Measurements from ENCODE around the gene ZNF821. TPM values are rescaled to one million over a fixed set of nuclear protein-coding genes. Genes with fewer than 3 reads are reported as not detected.

ZNF821 gene, protein sequence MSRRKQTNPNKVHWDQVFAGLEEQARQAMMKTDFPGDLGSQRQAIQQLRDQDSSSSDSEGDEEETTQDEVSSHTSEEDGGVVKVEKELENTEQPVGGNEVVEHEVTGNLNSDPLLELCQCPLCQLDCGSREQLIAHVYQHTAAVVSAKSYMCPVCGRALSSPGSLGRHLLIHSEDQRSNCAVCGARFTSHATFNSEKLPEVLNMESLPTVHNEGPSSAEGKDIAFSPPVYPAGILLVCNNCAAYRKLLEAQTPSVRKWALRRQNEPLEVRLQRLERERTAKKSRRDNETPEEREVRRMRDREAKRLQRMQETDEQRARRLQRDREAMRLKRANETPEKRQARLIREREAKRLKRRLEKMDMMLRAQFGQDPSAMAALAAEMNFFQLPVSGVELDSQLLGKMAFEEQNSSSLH
- total RNA-seq (1 to 10 TPM; 3.1 to 6.1 (median 4.3) TPM), polyA plus RNA-seq (1 to 10 TPM in 2 of 3 donors, under 1 TPM in 1; 0.87 to 4.7 (median 3.0) TPM)
- long read RNA-seq, donor 1, transcript ZNF821-202 (8 exons, 2,000 nt): major isoform, 5 of 11 reads
- long read RNA-seq, donor 1, partial matches to known transcripts: 1 of 11 reads
- long read RNA-seq, donor 1, other reads (novel, unspliced or antisense): 4 of 11 reads
- long read RNA-seq, donor 2, partial matches to known transcripts: 0 of 15 reads
- long read RNA-seq, donor 2, other reads (novel, unspliced or antisense): 9 of 15 reads

DNA sequence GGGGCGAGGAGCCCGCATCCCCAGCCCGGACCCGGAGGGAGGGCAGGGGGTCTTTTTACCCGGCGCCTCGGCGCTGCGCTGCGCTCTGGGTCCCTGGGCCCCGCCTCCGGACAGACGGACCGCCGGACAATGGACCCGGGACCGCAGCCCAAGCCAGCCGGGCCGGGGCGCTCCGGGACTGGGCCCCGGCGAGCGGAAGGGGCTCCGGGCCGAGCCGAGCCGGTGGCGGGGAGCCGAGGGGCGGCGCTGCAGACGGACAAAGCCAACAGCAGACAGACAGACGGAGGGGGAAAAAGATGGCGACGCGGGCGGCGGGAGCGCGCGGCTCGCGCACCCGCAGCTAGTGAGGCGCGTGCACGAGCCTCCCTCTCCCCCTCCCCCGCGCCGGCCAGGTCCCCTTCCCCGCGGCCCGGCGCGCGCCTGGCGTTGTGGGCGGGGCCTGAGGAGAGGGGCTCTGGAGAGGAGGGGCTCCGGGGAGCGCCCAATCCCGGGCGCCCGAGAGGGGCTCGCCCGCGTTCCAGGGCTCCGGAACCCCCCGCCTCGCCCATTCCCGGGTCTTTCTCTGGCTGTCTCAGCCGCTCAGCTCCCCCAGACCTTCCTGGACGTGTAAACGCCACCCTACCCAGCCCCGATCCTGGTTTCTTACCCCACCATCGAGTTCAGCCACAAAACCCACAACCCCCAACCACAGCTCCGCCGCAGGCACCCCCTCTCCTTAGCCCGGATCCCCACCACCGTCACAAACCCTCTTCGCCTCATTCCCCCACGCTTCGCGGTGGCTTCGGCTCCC is at the start of gene ZNF821:
TSS of gene ZNF821 (minus strand) at position 334 of the 790 bp plus-strand sequence. CDS start 4,236 bp downstream, outside the sequence.
- peak; percentile 49 for TF ChIP-seq CTCF (IDR thresholded peaks at IDR 0.05)
- Histone ChIP-seq H3K9me3 (no peaks in the 10 kb centered on the region), H3K4me3 (peak within 1 kb of the TSS; percentile 93), H3K36me3 (ENCODE audit: insufficient read depth in 1 of 2, low read depth in 1 of 2) (peaks cover 0 to 26% of the 10 kb centered on the region in 2 donors), H3K27me3 (ENCODE audit: insufficient read depth in 3 of 3, low read length in 2 of 3) (no peaks in the 10 kb centered on the region), H3K27ac (peak within 1 kb of the TSS; percentile 88), H3K4me1 (no peaks in the 10 kb centered on the region)
- DNase-seq (peak; percentile 84 to 86), ATAC-seq (peak; percentile 91 to 92 (median 91))
- intact Hi-C loops (cut with DNase I): loop anchor here (5.0 to 10.0 kb wide), 4 partner anchors 37 to 81 kb away; partner anchors contain the start of genes AP1G1 (in 1 of the 2) and ATXN1L (in 1 of the 2)
- 0 to 1% (median 0%) methylated on average over 37 to 85 of the region's 85 CpGs for WGBS, 3 donors

DNA sequence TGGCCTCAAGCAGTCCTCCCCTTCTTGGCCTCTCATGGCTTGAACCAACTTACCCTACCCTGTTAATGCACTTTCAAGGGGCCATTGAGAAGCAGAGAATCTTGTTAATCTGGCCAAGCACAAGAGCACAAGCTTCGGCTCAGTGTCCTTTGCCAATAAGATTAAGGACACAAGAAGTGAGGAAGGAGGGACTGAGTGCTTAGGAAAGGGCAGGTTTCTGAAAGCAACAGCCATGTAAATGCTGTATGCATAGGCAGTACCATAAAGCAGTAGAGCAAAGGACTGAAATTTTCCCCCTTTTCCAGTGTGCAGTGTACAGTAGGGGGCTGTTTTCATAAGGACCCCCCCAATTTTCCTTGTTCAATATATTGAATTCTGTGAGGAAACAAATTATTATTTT is 49.0 kb upstream of the ZNF821 start:
- no peak for TF ChIP-seq CTCF (IDR thresholded peaks at IDR 0.05)
- Histone ChIP-seq H3K4me1 (peaks cover 38% of the 10 kb centered on the region), H3K36me3 (ENCODE audit: insufficient read depth in 1 of 2, low read depth in 1 of 2) (peaks cover 7 to 47% of the 10 kb centered on the region in 2 donors), H3K27me3 (ENCODE audit: insufficient read depth in 3 of 3, low read length in 2 of 3) (no peaks in the 10 kb centered on the region), H3K4me3 (no peak overlapping the region), H3K9me3 (no peaks in the 10 kb centered on the region), H3K27ac (peak overlapping the region; percentile 50)
- intact Hi-C loops (cut with DNase I): no loop called here
- DNase-seq (no peak), ATAC-seq (no peak)
- 61 to 68% (median 63%) methylated on average over 1 of the region's 1 CpG for WGBS, 3 donors

GRCh38 chr16:71931599-71931998 is 47.6 kb upstream of the ZNF821 start:
- no peak for TF ChIP-seq CTCF (IDR thresholded peaks at IDR 0.05)
- H3K4me1 ChIP-seq: peaks cover 52% of the 10 kb centered on the region
- no peak overlapping the region for H3K27ac ChIP-seq
- WGBS, 3 donors: 90 to 91% (median 91%) methylated on average over 6 of the region's 6 CpGs
- DNase-seq: no peak
- H3K27me3 ChIP-seq (ENCODE audit: insufficient read depth in 3 of 3, low read length in 2 of 3): no peaks in the 10 kb centered on the region
- no peak for ATAC-seq
- intact Hi-C loops (cut with DNase I): no loop called here
- H3K36me3 ChIP-seq (ENCODE audit: insufficient read depth in 1 of 2, low read depth in 1 of 2): peaks cover 7 to 57% of the 10 kb centered on the region in 2 donors
- no peaks in the 10 kb centered on the region for H3K9me3 ChIP-seq
- H3K4me3 ChIP-seq: no peak overlapping the region

DNA sequence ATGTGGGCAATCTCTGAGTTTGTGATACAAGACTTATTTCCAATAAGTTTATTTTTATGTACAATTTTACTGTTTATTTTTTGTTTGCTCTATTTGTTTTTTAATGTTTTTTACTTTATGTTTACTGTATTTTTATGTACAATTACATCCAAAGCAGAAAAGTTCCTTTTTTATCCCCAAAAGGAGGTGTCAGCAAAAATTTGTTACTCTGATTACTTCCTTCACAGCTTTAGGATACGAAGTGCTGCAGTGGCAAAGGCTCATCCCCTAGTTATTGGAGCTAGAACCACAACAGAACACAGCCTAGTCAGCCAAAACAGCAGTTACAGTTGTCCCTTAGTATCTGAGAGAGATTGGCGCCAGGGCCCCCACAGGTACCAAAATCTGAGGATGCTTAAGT is 47.0 kb upstream of the ZNF821 start:
- WGBS, 3 donors: 77 to 90% (median 86%) methylated on average over 2 of the region's 2 CpGs
- Histone ChIP-seq H3K36me3 (ENCODE audit: insufficient read depth in 1 of 2, low read depth in 1 of 2) (peaks cover 7 to 63% of the 10 kb centered on the region in 2 donors), H3K4me3 (no peak overlapping the region), H3K27ac (peak overlapping the region; percentile 76), H3K27me3 (ENCODE audit: insufficient read depth in 3 of 3, low read length in 2 of 3) (no peaks in the 10 kb centered on the region), H3K4me1 (peaks cover 54% of the 10 kb centered on the region), H3K9me3 (no peaks in the 10 kb centered on the region)
- no peak for ATAC-seq
- TF ChIP-seq CTCF (IDR thresholded peaks at IDR 0.05): no peak
- intact Hi-C loops (cut with DNase I): no loop called here
- DNase-seq: no peak
